Osteoblast (primary cell): ENCODE data around the gene GRIK2. TPM values are rescaled to one million over a fixed set of nuclear protein-coding genes. Genes with fewer than 3 reads are reported as not detected.

Source experiments
- DNase-seq: peaks from one replicate; pipeline ENCODE4 v3.0.0; 2011; ENCODE audit warnings: low spot score, mixed read lengths; ENCODE audit not compliant: insufficient read length; ENCODE audit errors: missing footprints
- H2AFZ ChIP-seq: 2 replicates; pipeline ENCODE4 v1.6.0; 2011; ENCODE audit warnings: mild to moderate bottlenecking, low read length
- H3K27ac ChIP-seq: 2 replicates; pipeline ENCODE4 v1.5.1; 2011; ENCODE audit warnings: mild to moderate bottlenecking, low read depth, low read length, moderate library complexity
- H3K27me3 ChIP-seq: 2 replicates; pipeline ENCODE4 v1.6.0; 2012; ENCODE audit warnings: mild to moderate bottlenecking, control low read depth, inconsistent platforms, low read length, moderate library complexity; ENCODE audit not compliant: insufficient read depth
- H3K36me3 ChIP-seq: 2 replicates; pipeline ENCODE4 v1.5.1; 2011; ENCODE audit warnings: mild to moderate bottlenecking, low read length, control low read depth, moderate library complexity; ENCODE audit not compliant: insufficient read depth
- H3K4me1 ChIP-seq: 2 replicates; pipeline ENCODE4 v1.5.1; 2011; ENCODE audit warnings: mild to moderate bottlenecking, low read length, control low read depth, moderate library complexity; ENCODE audit not compliant: insufficient read depth
- H3K4me2 ChIP-seq: 2 replicates; pipeline ENCODE4 v1.6.0; 2011; ENCODE audit warnings: mild to moderate bottlenecking, low read length; ENCODE audit not compliant: insufficient read depth
- H3K4me3 ChIP-seq: fragments of 200-600 bp; sonication (generic); 3 replicates; pipeline ENCODE4 v1.5.1; 2012; ENCODE audit warnings: mild to moderate bottlenecking, low read length, inconsistent platforms; ENCODE audit not compliant: insufficient read depth
- H3K79me2 ChIP-seq: 2 replicates; pipeline ENCODE4 v1.6.0; 2012; ENCODE audit warnings: mild to moderate bottlenecking, low read length, control low read depth, inconsistent platforms; ENCODE audit not compliant: insufficient read depth
- H3K9me3 ChIP-seq: 2 replicates; pipeline ENCODE4 v1.5.1; 2011; ENCODE audit warnings: low read depth, low read length, control low read depth
- H4K20me1 ChIP-seq: 2 replicates; pipeline ENCODE4 v1.6.0; 2012; ENCODE audit warnings: mild to moderate bottlenecking, low read length, control low read depth; ENCODE audit not compliant: insufficient read depth
- CTCF ChIP-seq: IDR thresholded peaks from 2 replicates; pipeline ENCODE4 v1.5.1; 2011; ENCODE audit warnings: mild to moderate bottlenecking, low read depth, low read length, moderate library complexity; ENCODE audit errors: extremely low read depth
- total RNA-seq: library from RNA; depleted of rRNA; stranded (reverse); fragments of >200 nt; gene quantifications from 2 replicates; pipeline ENCODE4 v1.2.3, GENCODE V29; 2012

GRIK2 gene
- total RNA-seq, 1 donor = 0.72 TPM

GRCh38 chr6:101956961-101957360 lies 563.5 kb downstream of the GRIK2 start:
- Histone ChIP-seq H3K9me3 (no peaks in the 10 kb centered on the region), H3K36me3 (no peaks in the 10 kb centered on the region), H3K4me2 (no peak overlapping the region), H2AFZ (no peak overlapping the region), H3K27ac (no peak overlapping the region), H3K4me1 (no peaks in the 10 kb centered on the region), H3K79me2 (no peaks in the 10 kb centered on the region), H4K20me1 (no peaks in the 10 kb centered on the region), H3K27me3 (no peaks in the 10 kb centered on the region), H3K4me3 (no peak overlapping the region)
- TF ChIP-seq CTCF = no peak
- no peak for DNase-seq

- Histone ChIP-seq H3K4me3 (no peak overlapping the region), H4K20me1 (no peaks in the 10 kb centered on the region), H3K4me1 (no peaks in the 10 kb centered on the region), H3K4me2 (no peak overlapping the region), H3K27ac (no peak overlapping the region), H2AFZ (no peak overlapping the region), H3K9me3 (peaks cover 3% of the 10 kb centered on the region), H3K79me2 (no peaks in the 10 kb centered on the region), H3K27me3 (no peaks in the 10 kb centered on the region), H3K36me3 (no peaks in the 10 kb centered on the region)
- no peak for TF ChIP-seq CTCF
- no peak for DNase-seq
These were observed 567.8 kb downstream of the GRIK2 start for GRCh38 chr6:101961357-101961756.

GRCh38 chr6:101980924-101981323 lies 587.4 kb downstream of the GRIK2 start:
- DNase-seq = no peak
- Histone ChIP-seq H2AFZ (no peak overlapping the region), H3K9me3 (no peaks in the 10 kb centered on the region), H3K27ac (no peak overlapping the region), H3K4me1 (no peaks in the 10 kb centered on the region), H3K4me2 (no peak overlapping the region), H4K20me1 (no peaks in the 10 kb centered on the region), H3K4me3 (no peak overlapping the region), H3K36me3 (no peaks in the 10 kb centered on the region), H3K27me3 (no peaks in the 10 kb centered on the region), H3K79me2 (no peaks in the 10 kb centered on the region)
- no peak for TF ChIP-seq CTCF

GRCh38 chr6:101986476-101986875 lies 593.0 kb downstream of the GRIK2 start:
- Histone ChIP-seq H3K36me3 (no peaks in the 10 kb centered on the region), H3K4me3 (no peak overlapping the region), H4K20me1 (no peaks in the 10 kb centered on the region), H3K9me3 (no peaks in the 10 kb centered on the region), H2AFZ (no peak overlapping the region), H3K4me2 (no peak overlapping the region), H3K27ac (no peak overlapping the region), H3K27me3 (no peaks in the 10 kb centered on the region), H3K79me2 (no peaks in the 10 kb centered on the region), H3K4me1 (no peaks in the 10 kb centered on the region)
- no peak for TF ChIP-seq CTCF
- DNase-seq = no peak
